ENCODE data around the gene CLDN10. TPM values are rescaled to one million over a fixed set of nuclear protein-coding genes. Genes with fewer than 3 reads are reported as not detected.
A peak's percentile ranks its signal among the peaks of the same experiment; 100 is the strongest.

The CLDN10 gene
- total RNA-seq = under 1 TPM; 0.27 to 0.64 TPM

- Histone ChIP-seq H3K36me3 (no peaks in the 10 kb centered on the region), H3K4me1 (peaks cover 7% of the 10 kb centered on the region), H3K9ac (ENCODE audit: low read depth in 2 of 2, low read length in 2 of 2) (no peak within 1 kb of the TSS), H3K27ac (no peak within 1 kb of the TSS), H3K27me3 (peaks cover 22% of the 10 kb centered on the region), H3K9me3 (no peaks in the 10 kb centered on the region), H3K4me3 (peak within 1 kb of the TSS; percentile 3)
- peak; percentile 19 for DNase-seq
- no peak for TF ChIP-seq CTCF (IDR thresholded peaks at IDR 0.05)
- intact Hi-C loops (cut with DNase I) = no loop called here
Measured at GRCh38 chr13:95552539-95553441, at the start of gene CLDN10. Gene CLDN10, plus strand, starts transcription at chr13:95552720. Its CDS starts 34 bp downstream, at chr13:95552754.

- Histone ChIP-seq H3K4me1 (no peaks in the 10 kb centered on the region), H3K27ac (no peak overlapping the region), H3K36me3 (no peaks in the 10 kb centered on the region), H3K27me3 (no peaks in the 10 kb centered on the region), H3K9me3 (no peaks in the 10 kb centered on the region), H3K4me3 (no peak overlapping the region), H3K9ac (ENCODE audit: low read depth in 2 of 2, low read length in 2 of 2) (no peak overlapping the region)
- no peak for DNase-seq
- intact Hi-C loops (cut with DNase I) = no loop called here
- TF ChIP-seq CTCF (IDR thresholded peaks at IDR 0.05) = no peak
Measured at GRCh38 chr13:95503662-95504061, 48.9 kb upstream of the CLDN10 start.

GRCh38 chr13:95505265-95505664 lies 47.3 kb upstream of the CLDN10 start:
- Histone ChIP-seq H3K4me1 (no peaks in the 10 kb centered on the region), H3K27ac (no peak overlapping the region), H3K27me3 (no peaks in the 10 kb centered on the region), H3K36me3 (no peaks in the 10 kb centered on the region), H3K9me3 (no peaks in the 10 kb centered on the region), H3K9ac (ENCODE audit: low read depth in 2 of 2, low read length in 2 of 2) (no peak overlapping the region), H3K4me3 (no peak overlapping the region)
- no peak for DNase-seq
- intact Hi-C loops (cut with DNase I) = no loop called here
- TF ChIP-seq CTCF (IDR thresholded peaks at IDR 0.05) = no peak

GRCh38 chr13:95505986-95506385 lies 46.5 kb upstream of the CLDN10 start:
- H3K27ac ChIP-seq = no peak overlapping the region
- H3K36me3 ChIP-seq = no peaks in the 10 kb centered on the region
- DNase-seq = no peak
- no peak for TF ChIP-seq CTCF (IDR thresholded peaks at IDR 0.05)
- no peaks in the 10 kb centered on the region for H3K27me3 ChIP-seq
- intact Hi-C loops (cut with DNase I) = no loop called here
- H3K4me3 ChIP-seq = no peak overlapping the region
- H3K9me3 ChIP-seq = no peaks in the 10 kb centered on the region
- no peak overlapping the region for H3K9ac ChIP-seq (ENCODE audit: low read depth in 2 of 2, low read length in 2 of 2)
- no peaks in the 10 kb centered on the region for H3K4me1 ChIP-seq

GRCh38 chr13:95507991-95508390 lies 44.5 kb upstream of the CLDN10 start:
- Histone ChIP-seq H3K27ac (no peak overlapping the region), H3K36me3 (no peaks in the 10 kb centered on the region), H3K4me3 (no peak overlapping the region), H3K9ac (ENCODE audit: low read depth in 2 of 2, low read length in 2 of 2) (no peak overlapping the region), H3K4me1 (no peaks in the 10 kb centered on the region), H3K27me3 (no peaks in the 10 kb centered on the region), H3K9me3 (no peaks in the 10 kb centered on the region)
- no peak for DNase-seq
- no peak for TF ChIP-seq CTCF (IDR thresholded peaks at IDR 0.05)
- intact Hi-C loops (cut with DNase I) = no loop called here
